OCI-LY3 (cell line): ENCODE measurements around the gene CTDP1.

Experiments
- H2AFZ ChIP-seq: fragments of 200-600, 300-600 bp; shearing (Covaris generic); 2 replicates; pipeline ENCODE4 v1.6.0; 2014; ENCODE audit warnings: antibody characterized with exemption, low read depth, low read length
- H3K27ac ChIP-seq: fragments of 200-600, 300-600 bp; sonication (generic); 2 replicates; pipeline ENCODE4 v1.5.1; 2014; ENCODE audit warnings: mild to moderate bottlenecking, low read length, moderate library complexity, mixed read lengths
- H3K27me3 ChIP-seq: fragments of 200-600, 300-600 bp; sonication (generic); 2 replicates; pipeline ENCODE4 v1.6.1; 2014; ENCODE audit warnings: low read depth, low read length, mixed read lengths
- H3K36me3 ChIP-seq: fragments of 200-600, 300-600 bp; sonication (generic); replicated peaks from 2 replicates; pipeline ENCODE3; 2014; ENCODE audit warnings: low read depth, low read length, mixed read lengths
- H3K4me1 ChIP-seq: fragments of 300-600, 200-600 bp; sonication (generic); 2 replicates; pipeline ENCODE4 v1.6.1; 2014; ENCODE audit warnings: low read length, mixed read lengths
- H3K4me2 ChIP-seq: fragments of 200-600, 300-600 bp; sonication (generic); 2 replicates; pipeline ENCODE4 v1.6.1; 2014; ENCODE audit warnings: low read length, mixed read lengths
- H3K4me3 ChIP-seq: fragments of 300-600, 200-600 bp; sonication (generic); 2 replicates; pipeline ENCODE4 v1.5.1; 2014; ENCODE audit warnings: antibody characterized with exemption, mild to moderate bottlenecking, low read length, moderate library complexity
- H3K79me2 ChIP-seq: fragments of 300-600, 200-600 bp; shearing (Covaris generic); 2 replicates; pipeline ENCODE4 v1.6.1; 2014; ENCODE audit warnings: mild to moderate bottlenecking, low read length, mixed read lengths
- H3K9ac ChIP-seq: fragments of 300-600, 200-600 bp; shearing (Covaris generic); 2 replicates; pipeline ENCODE4 v1.6.0; 2014; ENCODE audit warnings: mild to moderate bottlenecking, low read length, moderate library complexity
- H3K9me3 ChIP-seq: fragments of 200-600, 300-600 bp; shearing (Covaris generic); 2 replicates; pipeline ENCODE4 v1.6.1; 2014; ENCODE audit warnings: low read length, mixed read lengths; ENCODE audit not compliant: insufficient read depth
- H4K20me1 ChIP-seq: fragments of 200-600, 300-600 bp; sonication (generic); 2 replicates; pipeline ENCODE4 v1.6.1; 2016; ENCODE audit warnings: low read length, mixed read lengths; ENCODE audit not compliant: insufficient read depth
- EZH2phosphoT487 ChIP-seq: fragments of 200-600 bp; shearing (Covaris generic); IDR thresholded peaks from 2 replicates; pipeline ENCODE4 v1.6.1; 2018; ENCODE audit warnings: antibody characterized with exemption, mixed run types, low read depth
- TF ChIP-seq, protein P1 (sequence below): fragments of 200-600, 300-600 bp; sonication (generic); IDR thresholded peaks from 2 replicates; pipeline ENCODE4 v1.5.1; 2014; ENCODE audit warnings: antibody characterized with exemption, low read length, low read depth

The CTDP1 gene

GRCh38 chr18:79763407-79763806, 83.8 kb downstream of the CTDP1 start:
- Histone ChIP-seq H3K4me3 (no peak overlapping the region), H4K20me1 (no peaks in the 10 kb centered on the region), H3K27me3 (peaks cover 7% of the 10 kb centered on the region; the same call in 1 of the 2 replicates), H3K9me3 (peaks cover 13% of the 10 kb centered on the region), H2AFZ (no peak overlapping the region), H3K36me3 (peaks cover 5% of the 10 kb centered on the region), H3K4me1 (no peaks in the 10 kb centered on the region), H3K9ac (no peak overlapping the region), H3K4me2 (no peak overlapping the region), H3K79me2 (no peaks in the 10 kb centered on the region), H3K27ac (no peak overlapping the region)
- TF ChIP-seq, protein P1, sequence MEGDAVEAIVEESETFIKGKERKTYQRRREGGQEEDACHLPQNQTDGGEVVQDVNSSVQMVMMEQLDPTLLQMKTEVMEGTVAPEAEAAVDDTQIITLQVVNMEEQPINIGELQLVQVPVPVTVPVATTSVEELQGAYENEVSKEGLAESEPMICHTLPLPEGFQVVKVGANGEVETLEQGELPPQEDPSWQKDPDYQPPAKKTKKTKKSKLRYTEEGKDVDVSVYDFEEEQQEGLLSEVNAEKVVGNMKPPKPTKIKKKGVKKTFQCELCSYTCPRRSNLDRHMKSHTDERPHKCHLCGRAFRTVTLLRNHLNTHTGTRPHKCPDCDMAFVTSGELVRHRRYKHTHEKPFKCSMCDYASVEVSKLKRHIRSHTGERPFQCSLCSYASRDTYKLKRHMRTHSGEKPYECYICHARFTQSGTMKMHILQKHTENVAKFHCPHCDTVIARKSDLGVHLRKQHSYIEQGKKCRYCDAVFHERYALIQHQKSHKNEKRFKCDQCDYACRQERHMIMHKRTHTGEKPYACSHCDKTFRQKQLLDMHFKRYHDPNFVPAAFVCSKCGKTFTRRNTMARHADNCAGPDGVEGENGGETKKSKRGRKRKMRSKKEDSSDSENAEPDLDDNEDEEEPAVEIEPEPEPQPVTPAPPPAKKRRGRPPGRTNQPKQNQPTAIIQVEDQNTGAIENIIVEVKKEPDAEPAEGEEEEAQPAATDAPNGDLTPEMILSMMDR = no peak
- TF ChIP-seq EZH2phosphoT487 = no peak

DNA sequence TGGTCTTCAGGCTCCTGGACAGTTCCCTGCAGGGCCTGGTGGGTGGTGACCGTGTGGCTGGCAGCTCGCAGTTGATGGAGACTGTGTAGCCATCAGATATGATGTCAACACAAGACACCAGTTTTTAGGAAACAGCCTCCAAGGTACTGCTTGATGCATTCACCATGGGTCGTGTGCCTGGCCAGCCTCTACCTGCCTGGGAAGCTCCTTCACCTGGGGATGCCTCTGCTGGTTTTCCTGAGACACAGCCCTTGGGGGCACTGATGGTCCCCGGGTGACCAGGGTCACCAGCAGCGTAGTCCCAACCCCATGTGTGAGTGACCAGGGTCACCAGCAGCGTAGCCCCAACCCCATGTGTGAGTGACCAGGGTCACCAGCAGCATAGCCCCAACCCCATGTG, 84.5 kb downstream of the CTDP1 start:
- Histone ChIP-seq H3K4me1 (no peaks in the 10 kb centered on the region), H3K9ac (no peak overlapping the region), H3K4me2 (no peak overlapping the region), H3K9me3 (peaks cover 16% of the 10 kb centered on the region), H3K79me2 (no peaks in the 10 kb centered on the region), H3K27me3 (peaks cover 10% of the 10 kb centered on the region; the same call in 1 of the 2 replicates), H4K20me1 (no peaks in the 10 kb centered on the region), H3K4me3 (no peak overlapping the region), H2AFZ (no peak overlapping the region), H3K27ac (no peak overlapping the region), H3K36me3 (peaks cover under 1% of the 10 kb centered on the region)
- TF ChIP-seq, protein P1 = no peak
- no peak for TF ChIP-seq EZH2phosphoT487

GRCh38 chr18:79765491-79766245, 86.1 kb downstream of the CTDP1 start:
- Histone ChIP-seq H2AFZ (no peak overlapping the region), H3K9ac (no peak overlapping the region), H3K4me2 (no peak overlapping the region), H3K36me3 (no peaks in the 10 kb centered on the region), H3K4me1 (no peaks in the 10 kb centered on the region), H3K9me3 (peaks cover 16% of the 10 kb centered on the region), H4K20me1 (no peaks in the 10 kb centered on the region), H3K4me3 (no peak overlapping the region), H3K27ac (no peak overlapping the region), H3K27me3 (peaks cover 10% of the 10 kb centered on the region; the same call in 1 of the 2 replicates), H3K79me2 (no peaks in the 10 kb centered on the region)
- TF ChIP-seq EZH2phosphoT487 = no peak
- TF ChIP-seq, protein P1 = no peak

DNA sequence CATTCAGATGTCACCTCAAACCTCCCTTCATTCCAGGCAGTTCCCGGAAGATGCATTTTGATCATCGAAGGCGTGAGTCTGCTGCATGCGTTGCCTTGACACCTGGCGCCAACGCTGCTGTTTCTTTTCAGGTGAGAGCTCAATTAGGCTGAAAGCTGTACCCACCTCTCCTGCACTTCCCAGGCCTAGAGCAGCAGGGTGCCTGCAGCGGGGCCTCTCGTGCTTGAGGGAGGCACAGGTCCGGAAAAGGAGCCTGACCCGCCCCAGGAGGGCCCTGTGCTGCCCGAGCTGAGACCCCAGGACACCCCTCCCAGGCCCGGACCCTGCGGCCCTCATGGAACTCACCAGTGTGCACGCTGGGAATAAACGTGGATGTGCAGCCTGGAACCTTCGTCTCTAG, 86.7 kb downstream of the CTDP1 start:
- no peak overlapping the region for H3K27ac ChIP-seq
- H4K20me1 ChIP-seq = no peaks in the 10 kb centered on the region
- H3K9ac ChIP-seq = no peak overlapping the region
- H3K27me3 ChIP-seq = peaks cover 10% of the 10 kb centered on the region; the same call in 1 of the 2 replicates
- H3K4me3 ChIP-seq = no peak overlapping the region
- H3K36me3 ChIP-seq = no peaks in the 10 kb centered on the region
- H3K9me3 ChIP-seq = peaks cover 16% of the 10 kb centered on the region
- TF ChIP-seq, protein P1 = no peak
- TF ChIP-seq EZH2phosphoT487 = no peak
- H3K4me1 ChIP-seq = no peaks in the 10 kb centered on the region
- H3K4me2 ChIP-seq = no peak overlapping the region
- H2AFZ ChIP-seq = no peak overlapping the region
- no peaks in the 10 kb centered on the region for H3K79me2 ChIP-seq
